ENCODE measurements around the gene SLC22A1. TPM values are rescaled to one million over a fixed set of nuclear protein-coding genes. Genes with fewer than 3 reads are reported as not detected.

The SLC22A1 gene
- total RNA-seq, 4 donors from 2014 or later = 1.4 to 2.6 (median 1.5) TPM

DNA sequence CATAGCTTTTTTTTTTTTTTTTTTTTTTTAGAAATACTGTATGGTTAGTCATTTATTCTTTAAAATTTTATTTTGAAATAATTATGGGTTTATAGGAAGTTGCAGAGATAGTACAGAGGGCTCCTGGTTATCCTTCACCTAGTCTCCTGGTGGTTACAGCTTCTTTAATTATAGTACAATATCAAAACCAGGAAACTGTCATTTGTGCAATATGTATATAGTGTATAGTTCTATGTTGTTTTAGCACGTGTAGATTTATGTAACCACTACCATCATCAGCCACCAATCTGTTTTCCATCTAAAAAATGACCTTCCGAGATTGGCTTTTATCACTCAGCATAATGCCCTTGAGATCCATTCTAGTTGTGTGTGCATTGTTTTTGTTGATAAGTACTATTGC lies 82.3 kb downstream of the SLC22A1 start:
- TF ChIP-seq, protein P1, sequence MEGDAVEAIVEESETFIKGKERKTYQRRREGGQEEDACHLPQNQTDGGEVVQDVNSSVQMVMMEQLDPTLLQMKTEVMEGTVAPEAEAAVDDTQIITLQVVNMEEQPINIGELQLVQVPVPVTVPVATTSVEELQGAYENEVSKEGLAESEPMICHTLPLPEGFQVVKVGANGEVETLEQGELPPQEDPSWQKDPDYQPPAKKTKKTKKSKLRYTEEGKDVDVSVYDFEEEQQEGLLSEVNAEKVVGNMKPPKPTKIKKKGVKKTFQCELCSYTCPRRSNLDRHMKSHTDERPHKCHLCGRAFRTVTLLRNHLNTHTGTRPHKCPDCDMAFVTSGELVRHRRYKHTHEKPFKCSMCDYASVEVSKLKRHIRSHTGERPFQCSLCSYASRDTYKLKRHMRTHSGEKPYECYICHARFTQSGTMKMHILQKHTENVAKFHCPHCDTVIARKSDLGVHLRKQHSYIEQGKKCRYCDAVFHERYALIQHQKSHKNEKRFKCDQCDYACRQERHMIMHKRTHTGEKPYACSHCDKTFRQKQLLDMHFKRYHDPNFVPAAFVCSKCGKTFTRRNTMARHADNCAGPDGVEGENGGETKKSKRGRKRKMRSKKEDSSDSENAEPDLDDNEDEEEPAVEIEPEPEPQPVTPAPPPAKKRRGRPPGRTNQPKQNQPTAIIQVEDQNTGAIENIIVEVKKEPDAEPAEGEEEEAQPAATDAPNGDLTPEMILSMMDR (IDR thresholded peaks at IDR 0.05; ENCODE audit: low read depth) = no peak

DNA sequence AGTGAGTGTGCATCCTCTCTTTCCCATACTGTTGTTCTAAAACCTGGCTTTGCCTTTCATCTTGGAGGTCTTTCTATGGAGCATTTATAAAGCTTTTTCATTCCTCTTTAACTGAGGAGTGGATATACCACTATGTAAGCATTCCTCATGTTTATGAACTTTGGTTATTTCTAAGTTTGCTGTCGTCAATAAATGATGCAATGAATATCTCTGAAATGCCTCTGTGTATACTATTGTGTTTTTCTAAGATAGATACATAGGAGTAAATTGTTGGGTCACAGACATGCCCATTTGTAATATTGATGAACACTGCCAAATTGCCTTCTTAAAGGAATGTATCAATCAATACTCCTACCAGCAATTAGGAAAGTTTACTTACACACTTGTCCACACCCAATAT lies 83.1 kb downstream of the SLC22A1 start:
- TF ChIP-seq, protein P1 (IDR thresholded peaks at IDR 0.05; ENCODE audit: low read depth) = no peak

DNA sequence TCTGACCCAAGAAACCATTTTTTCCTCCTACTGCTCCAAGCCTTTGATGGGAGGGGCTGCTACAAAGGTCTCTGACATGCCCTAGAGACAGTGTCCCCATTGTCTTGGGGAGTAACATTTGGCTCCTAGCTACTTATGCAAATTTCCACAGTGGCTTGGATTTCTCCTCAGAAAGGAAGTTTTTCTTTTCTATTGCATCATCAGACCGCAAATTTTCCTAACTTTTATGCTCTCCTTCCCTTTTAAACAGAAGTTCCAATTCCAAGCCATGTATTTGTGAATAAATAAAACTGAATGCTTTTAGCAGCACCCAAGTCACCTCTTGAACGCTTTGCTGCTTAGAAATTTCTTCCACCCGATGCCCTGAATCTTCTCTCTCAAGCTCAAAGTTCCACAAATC lies 86.0 kb downstream of the SLC22A1 start:
- TF ChIP-seq, protein P1 (IDR thresholded peaks at IDR 0.05; ENCODE audit: low read depth) = no peak

Small RNA genes lying within 50 kb of the gene (small RNA-seq; reads per million reads assigned to genes)
- gene AL645733.1 = not detected

Other genes with a start within 250 kb of the SLC22A1 start
- gene MAS1, start 230.8 kb upstream of the SLC22A1 start, total RNA-seq = not detected
- 100 to 1,000 TPM in 2 of 4 donors, 10 to 100 TPM in 2; 85.0 to 145 (median 103) TPM for gene IGF2R, start 152.7 kb upstream of the SLC22A1 start, total RNA-seq
- not detected for gene SLC22A2, start 137.0 kb downstream of the SLC22A1 start, total RNA-seq
- 1 to 10 TPM; 6.8 to 9.8 (median 8.8) TPM for gene SLC22A3, start 226.6 kb downstream of the SLC22A1 start, total RNA-seq